NCI-H82 treated with DMSO at 0.1 percent for 48 hours (cell line): Measurements from ENCODE around the gene PLBD1.

ENCODE experiments used
- DNase-seq: peaks from one replicate; lab custom pipeline; 2025; ENCODE audit not compliant: unreplicated experiment; lab: John Stamatoyannopoulos, UW

The PLBD1 gene, protein sequence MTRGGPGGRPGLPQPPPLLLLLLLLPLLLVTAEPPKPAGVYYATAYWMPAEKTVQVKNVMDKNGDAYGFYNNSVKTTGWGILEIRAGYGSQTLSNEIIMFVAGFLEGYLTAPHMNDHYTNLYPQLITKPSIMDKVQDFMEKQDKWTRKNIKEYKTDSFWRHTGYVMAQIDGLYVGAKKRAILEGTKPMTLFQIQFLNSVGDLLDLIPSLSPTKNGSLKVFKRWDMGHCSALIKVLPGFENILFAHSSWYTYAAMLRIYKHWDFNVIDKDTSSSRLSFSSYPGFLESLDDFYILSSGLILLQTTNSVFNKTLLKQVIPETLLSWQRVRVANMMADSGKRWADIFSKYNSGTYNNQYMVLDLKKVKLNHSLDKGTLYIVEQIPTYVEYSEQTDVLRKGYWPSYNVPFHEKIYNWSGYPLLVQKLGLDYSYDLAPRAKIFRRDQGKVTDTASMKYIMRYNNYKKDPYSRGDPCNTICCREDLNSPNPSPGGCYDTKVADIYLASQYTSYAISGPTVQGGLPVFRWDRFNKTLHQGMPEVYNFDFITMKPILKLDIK

DNA sequence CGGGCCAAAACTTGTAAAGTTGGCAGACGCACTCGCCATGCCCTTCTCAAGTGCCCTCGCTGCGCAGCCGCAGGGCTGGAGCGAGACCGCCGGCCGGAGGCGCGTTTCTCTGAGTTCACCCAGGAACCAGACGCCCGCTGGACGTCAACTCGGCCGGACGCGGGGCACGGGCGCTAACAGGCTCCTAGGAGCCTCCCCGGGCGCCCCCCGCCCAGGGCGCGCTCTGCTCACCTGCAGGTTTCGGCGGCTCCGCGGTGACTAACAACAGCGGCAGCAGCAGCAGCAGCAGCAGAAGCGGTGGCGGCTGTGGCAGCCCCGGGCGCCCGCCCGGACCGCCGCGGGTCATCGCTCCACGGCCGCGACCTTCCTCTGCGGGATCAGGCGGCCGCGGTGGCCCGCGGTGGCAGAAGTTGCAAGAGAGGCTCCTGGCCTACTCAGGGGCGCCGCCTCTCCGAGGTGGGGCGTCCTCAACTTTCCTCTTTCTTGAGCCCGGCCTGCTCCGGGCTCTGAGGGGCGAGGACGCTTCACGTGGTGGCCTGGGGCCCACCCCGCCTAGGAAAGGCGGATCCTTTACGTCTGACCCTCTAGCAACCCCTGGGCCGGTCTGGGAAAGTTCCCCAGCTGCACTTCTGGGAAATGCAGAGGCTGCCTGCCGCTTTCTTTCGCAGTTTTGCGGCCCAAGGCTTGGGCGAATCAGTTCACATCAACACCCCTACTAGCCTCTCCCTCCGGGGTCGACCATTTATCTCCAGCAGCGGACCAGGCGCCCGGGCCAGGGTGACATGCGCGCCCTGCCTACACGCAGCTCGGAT, at the start of gene PLBD1:
PLBD1 (minus strand) TSS at position 533 of the 812 bp plus-strand sequence; CDS start at position 346, 187 bp downstream.
- DNase-seq, result no peak

DNA sequence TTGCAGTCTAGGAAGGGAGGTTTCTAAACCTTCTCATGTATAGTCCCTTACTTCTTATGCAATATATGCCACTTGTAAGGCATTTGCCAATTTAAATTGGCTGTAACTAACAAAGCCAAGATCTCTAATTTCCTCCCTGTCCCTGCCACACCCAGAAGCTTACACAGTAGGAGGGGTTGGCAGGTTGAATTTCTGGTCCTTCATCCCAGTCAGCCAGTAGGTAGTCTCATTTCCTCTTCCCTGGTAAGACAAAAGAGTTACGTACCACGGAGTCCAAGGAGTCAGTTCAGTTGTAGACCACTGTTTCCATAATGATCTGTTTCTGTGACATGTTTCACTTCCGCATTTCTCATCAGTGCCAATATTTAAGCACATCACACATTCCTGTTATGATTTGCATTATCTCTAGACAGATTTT, 47.0 kb upstream of the PLBD1 start:
- DNase-seq, result no peak

DNA sequence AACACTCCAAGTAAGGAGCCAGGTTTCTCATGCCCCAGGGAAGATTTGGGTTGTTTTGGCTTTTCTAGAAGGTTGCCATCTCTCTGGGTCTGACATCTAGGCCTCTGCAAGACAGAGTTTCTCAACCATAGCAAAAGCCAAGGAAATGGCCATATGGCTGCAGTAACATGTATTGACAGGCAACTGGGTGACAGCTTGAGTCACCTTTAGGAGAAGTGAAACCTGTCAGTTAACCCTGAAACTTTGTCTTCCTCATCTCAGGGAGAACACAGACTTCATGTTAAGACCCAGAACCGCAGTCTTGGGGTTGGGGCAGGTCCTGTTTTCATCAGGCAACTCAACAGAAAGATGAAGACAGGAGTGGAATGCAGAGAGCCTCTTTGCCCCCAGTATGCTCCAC, 46.0 kb upstream of the PLBD1 start:
- no peak for DNase-seq

DNA sequence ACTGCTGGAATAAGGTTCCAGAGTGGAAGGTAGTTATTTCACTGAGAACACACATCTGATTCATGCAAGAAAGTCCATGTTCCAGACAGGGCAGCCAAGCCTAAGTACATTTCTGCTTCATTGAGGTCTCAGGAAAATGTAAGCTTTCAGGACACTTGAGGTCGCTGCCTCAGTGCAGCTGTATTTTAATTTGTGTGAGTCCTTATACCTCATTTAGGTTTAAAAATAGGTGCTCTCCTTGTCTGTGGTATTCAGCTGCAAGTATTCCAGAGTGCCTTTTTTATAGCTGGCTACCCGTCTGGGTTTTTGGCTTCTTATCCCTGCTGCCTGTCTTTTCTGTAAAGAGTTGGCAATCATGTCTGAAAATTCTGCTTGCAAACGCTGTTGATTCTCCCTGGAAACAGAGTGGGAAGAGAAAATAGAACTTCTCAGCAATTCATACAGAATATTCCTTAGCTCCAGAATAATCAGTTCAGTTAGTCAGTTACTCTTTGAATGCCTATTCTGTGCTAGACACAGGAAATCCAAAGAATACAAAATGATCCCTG, 45.3 kb upstream of the PLBD1 start:
- DNase-seq, result no peak

DNA sequence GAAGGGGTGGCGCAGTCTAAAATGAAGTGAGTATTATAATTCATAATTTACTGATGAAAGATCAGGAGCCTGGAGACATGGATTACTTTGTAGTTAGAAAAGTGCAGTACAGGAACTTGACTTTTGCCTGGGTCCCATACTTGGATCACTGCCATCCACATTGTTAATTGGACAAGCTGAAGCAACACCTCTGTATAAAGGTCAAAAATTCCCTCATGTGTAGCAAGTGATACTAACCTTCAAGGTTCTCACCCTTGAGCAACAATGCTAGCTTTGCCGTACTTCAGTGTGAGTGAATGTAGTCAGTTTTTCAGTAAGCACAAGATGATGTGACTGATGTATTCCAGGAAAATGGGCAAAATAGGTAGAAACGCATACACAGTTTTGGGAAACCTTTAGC, 44.6 kb upstream of the PLBD1 start:
- DNase-seq, result no peak

DNA sequence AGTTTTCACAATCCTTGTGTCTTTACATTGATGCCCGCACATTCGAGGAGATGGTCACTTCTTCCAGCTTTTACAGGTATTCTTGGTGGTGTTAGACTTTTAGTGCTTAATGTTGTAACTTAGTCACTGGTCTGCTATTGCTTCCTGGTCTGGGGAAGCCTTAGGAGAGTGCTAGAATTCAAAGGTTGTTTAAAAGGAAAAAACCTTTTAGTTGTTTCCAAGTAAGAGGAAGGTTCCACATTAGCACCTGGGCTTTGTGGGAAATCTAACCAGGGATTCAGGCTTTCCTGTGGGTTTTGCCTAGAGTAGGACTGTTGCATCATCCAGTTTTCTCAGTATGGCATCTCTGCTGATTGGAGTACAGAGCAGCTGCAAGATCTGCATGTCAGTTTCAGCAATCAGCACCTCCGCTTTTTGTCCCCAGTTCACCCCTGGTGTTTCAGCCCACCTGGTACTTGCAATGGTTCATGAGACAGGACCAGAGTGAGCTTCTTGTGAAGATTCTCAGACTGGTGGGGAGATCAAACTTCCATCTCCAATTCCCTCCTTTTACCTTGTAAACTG, 44.0 kb upstream of the PLBD1 start:
- DNase-seq, result no peak

DNA sequence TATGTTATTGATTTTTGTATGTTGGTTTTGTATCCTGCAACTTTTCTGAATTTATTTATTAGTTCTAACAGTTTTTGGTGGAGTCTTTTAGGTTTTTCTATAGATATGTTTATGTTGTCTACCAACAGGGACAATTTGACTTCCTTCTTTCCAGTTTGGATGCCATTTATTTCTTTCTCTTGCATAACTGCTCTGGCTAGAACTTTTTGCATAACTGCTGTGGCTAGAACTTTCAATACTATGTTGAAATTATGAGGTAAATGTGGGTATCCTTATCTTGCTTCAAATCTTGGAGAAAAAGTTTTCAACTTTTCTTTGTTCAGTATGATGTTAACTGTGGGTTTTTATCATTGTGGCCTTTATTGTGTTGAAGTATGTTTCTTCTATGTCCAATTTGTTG, 39.9 kb upstream of the PLBD1 start:
- no peak for DNase-seq

DNA sequence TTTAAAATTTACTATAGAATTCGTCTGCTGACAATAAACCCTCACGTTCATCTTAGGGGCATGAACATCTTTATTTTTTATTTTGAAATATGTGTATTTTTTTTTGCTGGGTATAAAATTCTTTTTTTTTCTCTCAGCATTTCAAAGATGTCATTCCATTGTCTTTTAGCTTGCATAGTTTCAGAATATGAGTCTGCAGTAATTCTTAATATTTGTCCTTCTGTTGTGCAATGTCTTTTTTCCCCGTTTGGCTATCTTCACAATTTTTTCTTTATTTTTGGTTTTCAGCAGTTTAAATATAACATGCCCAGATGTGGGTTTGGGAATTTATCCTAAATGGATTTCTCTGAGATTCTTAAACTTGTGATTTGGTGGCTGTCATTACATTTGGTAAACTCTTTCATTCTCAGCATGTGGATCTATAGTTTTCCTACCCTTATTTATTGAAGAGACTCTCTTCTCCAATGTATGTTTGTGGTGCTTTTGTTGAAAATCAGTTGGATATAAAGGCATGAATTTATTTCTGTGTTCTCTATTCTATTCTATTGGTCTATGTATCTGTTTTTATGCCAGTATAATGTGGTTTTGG, 37.8 kb upstream of the PLBD1 start:
- DNase-seq, result no peak

DNA sequence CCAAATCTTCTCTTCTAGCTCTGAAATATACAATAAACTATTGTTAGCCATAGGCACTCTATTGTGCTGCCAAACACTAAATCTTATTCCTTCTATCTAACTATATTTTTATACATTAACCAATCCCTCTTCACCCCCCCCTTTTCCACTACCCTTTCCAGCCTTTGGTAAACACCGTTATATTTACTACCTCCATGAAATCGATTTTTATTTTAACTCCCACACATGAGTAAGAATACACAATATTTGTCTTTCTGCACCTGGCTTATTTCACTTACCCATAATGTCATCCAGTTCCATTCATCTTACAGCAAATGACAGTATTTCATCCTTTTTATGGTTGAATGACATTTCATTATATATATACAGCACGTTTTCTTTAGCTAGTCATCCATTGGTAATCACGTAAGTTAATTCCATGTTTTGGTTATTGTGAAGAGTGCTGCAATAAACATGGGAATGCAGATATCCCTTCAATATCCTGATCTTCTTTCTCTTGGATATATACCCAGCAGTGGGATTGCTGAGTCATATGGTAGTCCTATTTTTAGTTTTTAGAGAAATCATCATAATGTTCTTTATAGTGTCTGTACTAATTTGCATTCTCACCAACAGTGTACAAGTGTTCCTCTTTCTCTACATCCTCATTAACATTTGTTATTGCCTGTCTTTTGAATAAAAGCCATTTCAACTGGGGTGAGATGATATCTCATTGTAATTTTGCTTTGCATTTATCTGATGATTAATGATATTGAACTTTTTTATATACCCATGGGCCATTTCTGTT, 34.2 kb upstream of the PLBD1 start:
- no peak for DNase-seq

DNA sequence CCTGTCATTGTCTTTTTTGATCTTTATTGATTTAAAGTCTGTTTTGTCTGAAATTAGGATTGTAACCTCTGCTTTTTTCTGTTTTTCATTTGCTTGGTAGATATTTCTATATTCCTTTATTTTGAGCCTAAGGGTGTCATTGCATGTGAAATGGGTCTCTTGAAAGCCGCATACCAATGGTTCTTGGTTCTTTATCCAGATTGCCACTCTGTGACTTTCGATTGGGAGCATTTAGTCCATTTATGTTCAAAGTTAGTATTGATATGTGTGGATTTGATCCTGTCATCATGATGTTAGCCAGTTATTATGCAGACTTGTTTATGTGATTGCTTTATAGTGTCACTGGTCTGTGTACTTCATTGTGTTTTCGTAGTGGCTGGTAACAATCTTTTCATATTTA, 29.8 kb upstream of the PLBD1 start:
- no peak for DNase-seq

DNA sequence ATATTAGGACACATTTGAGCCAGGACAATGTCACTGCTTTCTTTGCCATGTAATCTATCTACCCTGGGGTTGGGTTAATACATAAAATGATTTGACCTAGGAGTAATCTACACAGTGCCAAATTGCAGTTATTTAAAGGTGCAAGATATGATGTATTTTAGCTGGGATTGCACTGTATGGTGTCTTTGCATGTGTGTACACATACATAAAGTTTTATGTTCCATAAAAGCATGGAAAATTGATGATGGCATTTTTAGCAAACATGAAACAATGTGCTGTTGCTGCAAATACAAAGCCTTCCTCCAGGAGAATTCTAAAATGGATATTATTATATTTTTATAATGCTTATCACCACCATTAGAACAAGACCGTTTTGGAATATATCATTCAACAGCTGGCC, 24.0 kb upstream of the PLBD1 start:
- DNase-seq, result no peak

DNA sequence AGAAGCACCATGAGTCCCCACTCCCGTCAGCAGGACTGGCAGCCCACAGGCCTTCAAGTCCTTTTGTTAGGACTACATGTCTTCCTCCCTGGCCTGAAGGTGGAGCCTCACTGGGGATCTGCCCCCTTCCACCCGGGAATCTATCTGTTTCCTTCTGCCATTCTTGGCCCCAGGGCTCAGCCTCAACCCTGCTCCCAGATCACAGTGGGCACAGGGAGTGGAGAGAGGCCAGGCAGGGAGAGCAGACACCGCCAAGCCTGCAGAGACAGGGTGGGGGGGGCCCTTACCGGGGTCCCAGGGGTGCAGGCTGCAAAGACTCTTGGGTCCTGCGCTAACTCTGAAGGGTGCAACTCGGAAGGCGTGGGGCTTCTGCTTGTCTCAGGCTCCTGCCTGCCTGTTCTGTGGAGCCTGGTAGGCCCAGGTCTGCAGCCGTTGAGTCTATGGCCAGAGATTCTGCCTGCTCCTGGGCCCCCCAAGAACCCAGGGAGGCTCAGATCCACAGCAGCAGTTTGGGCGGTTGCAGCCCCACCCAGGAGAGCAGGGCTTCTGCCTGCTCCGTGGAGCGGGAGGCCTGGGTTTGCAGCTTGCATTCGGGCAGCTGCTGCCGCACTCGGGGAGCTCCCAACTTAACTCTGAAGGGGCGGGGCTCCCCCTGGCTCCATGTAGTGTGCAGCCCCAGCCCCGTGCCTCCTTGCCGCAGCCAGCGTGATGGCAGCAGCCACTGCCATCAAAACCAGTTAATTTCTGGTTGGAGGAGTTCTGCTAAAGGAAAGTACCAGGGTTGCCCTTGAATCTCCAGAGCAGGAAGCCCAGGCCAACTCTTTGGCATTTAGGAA, 21.7 kb upstream of the PLBD1 start:
- no peak for DNase-seq

DNA sequence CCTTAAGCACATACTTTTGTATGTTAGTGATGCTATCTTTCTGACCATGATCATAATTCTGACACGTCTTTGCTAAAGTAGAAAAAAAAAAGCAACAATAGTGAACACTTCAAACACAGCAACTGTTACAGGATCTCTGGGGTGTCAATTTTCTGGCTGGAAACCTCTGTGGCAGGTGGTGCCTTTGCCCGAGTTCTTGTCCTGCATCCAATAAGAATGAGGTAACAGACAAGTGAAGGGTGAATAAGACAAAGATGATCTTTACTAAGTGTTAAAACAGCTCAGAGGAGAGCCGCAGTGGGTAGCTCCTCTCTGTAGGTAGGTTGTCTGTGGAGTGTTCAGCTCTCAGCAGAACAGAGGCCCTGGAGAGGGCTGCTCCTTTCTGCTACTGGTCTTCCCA, 20.9 kb upstream of the PLBD1 start:
- no peak for DNase-seq

DNA sequence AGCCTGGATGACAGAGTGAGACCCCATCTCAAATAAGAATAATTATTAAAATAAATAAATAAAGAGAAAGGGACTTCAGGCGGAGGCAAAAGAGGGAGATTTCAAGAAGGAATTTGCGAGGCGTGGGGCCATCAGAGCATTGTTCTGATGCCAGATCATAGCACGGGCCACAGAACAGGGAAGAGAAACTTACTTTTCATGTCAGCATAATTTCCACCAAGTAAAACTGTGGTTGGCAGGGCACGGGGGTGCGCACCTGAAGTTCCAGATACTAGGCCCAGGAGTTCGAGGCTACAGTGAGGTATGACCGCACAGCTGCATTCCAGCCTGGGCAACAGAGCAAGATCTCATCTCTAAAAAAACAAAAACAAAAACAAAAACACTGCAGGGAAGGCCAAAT, 11.0 kb upstream of the PLBD1 start:
- no peak for DNase-seq

DNA sequence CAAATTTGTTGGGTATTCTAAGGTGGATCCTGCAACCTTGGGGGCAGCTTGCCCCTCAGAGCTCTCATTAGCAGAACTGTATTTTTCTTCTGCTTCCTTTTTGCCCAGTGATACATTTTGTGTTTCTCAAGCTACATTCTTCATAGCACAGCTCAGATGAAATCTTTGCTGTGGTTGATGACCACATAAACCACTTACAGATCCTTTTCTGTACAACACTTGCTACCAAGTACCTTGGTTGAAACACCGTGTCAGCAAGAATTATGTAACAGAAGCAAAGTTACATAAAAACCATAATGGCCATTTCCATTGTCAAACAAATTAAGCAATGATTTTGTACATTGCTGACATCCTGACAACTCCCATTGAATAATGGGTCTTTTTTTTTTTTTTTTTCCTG, 9.7 kb upstream of the PLBD1 start:
- no peak for DNase-seq

DNA sequence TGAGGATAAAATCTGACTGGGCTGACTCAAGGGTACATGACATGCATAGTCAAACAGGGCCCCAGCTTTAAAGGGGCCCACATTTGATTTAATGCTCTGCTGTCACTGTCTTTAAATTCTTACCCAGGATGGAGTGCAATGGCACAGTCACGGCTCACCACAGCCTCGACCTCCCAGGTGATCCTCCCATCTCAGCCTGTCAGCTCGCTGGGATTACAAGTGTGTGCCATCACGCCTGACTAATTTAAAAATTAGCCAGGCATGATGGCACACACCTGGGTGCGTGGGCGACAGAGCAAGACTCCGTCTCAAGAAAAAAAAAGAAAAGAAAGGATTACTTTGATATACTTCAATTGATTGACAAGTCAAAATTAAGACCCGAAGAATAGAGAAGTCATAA, 9.2 kb upstream of the PLBD1 start:
- DNase-seq, result no peak

DNA sequence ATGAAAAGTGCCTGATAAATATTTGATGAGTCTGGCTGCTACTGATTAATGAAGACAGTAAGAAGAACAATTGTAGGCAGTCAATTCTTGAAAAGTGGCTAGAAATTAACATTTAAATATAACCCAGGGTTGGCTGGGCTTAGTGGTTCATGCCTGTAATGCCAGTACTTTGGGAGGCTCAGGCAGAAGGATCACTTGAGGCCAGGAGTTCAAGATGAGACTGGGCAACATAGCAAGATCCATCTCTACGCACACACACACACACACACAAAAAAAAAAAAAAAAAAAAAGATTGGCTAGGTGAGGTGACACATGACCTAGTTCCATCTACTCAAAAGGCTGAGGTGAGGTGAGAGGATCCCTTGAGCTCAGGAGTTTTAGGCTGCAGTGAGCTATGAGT, 7.9 kb upstream of the PLBD1 start:
- DNase-seq, result no peak

DNA sequence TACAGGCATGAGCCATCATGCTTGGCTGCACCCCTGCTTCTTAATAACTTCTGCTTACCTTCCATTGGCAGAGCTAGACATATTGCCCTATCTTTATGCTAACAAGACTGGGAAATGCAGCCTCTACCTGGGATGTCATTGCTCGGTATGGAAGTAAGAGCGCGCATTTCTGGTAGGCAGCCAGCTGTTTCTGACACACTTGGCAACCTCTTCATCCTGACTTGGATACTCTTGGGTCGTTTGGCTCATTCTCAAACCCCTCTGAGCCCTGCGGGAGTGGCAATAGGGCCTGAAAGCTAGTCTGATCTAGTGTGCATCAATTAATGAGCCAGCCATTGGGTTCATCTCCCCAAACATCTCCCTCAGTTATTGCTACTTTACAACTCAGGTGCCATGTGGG, 5.4 kb upstream of the PLBD1 start:
- no peak for DNase-seq

DNA sequence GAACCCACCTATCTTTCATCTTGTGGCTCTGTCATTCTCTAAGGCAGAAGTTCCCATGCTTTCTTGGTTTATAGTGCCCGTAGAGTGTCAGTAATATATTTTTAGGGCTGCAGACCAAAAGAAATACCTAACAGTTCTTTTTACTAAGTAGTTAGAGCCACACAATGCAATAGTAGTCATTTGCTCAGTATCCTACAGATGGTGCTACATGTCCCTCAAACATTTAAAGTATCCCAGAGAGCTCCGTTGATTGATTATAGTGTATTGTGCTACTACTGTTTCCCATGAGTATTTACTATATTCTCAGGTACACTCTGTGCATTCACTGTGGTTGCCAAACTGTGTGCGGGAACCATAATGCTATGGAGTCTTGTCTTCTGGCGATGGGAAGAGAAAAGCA, 4.7 kb upstream of the PLBD1 start:
- DNase-seq, result no peak
